H1 (cell line): Measurements from ENCODE around the gene TXNRD3. TPM values are rescaled to one million over a fixed set of nuclear protein-coding genes. Genes with fewer than 3 reads are reported as not detected.

Experiments used
- CTCF ChIA-PET: fragments of 300-600 bp; sonication (Branson Sonifier 250); formaldehyde crosslinking; loops from one replicate; lab custom pipeline; 2021; ENCODE audit not compliant: partially characterized antibody; lab: Charles Lee
- POLR2A ChIA-PET: fragments of 300-600 bp; sonication (Branson Sonifier 250); formaldehyde crosslinking; loops from one replicate; lab custom pipeline; 2021; ENCODE audit warnings: inconsistent platforms; ENCODE audit not compliant: partially characterized antibody; lab: Charles Lee
- DNase-seq, 2 experiments: peaks; one replicate each; pipeline versions ENCODE4 v3.0.0 to v3.0.0-alpha.2; 2010 to 2022; ENCODE audit warnings: low spot score in 2 of 2, low read depth in 1 of 2, mixed read lengths in 1 of 2
- FAIRE-seq: peaks from 2 replicates; lab custom pipeline; 2011; peaks lifted over from hg19 to GRCh38; lab: Jason Lieb, UNC
- H2AFZ ChIP-seq: 2 replicates; pipeline ENCODE4 v1.8.1; 2012; ENCODE audit warnings: low read length, inconsistent platforms
- H2AK5ac ChIP-seq: 2 replicates; pipeline ENCODE4 v1.6.1; 2013; ENCODE audit warnings: low read depth, low read length
- H2BK120ac ChIP-seq: replicated peaks from 2 replicates; pipeline ENCODE3; 2013; ENCODE audit warnings: low read depth, low read length, inconsistent platforms
- H2BK12ac ChIP-seq: 2 replicates; pipeline ENCODE4 v1.6.1; 2013; ENCODE audit warnings: low read depth, low read length
- H2BK15ac ChIP-seq: 2 replicates; pipeline ENCODE4 v1.6.1; 2013; ENCODE audit warnings: low read length
- H2BK20ac ChIP-seq: 2 replicates; pipeline ENCODE4 v1.6.1; 2013; ENCODE audit warnings: low read length
- H2BK5ac ChIP-seq: 2 replicates; pipeline ENCODE4 v1.6.1; 2013; ENCODE audit warnings: low read depth, low read length
- H3K14ac ChIP-seq: 2 replicates; pipeline ENCODE4 v1.6.1; 2013; ENCODE audit warnings: inconsistent platforms; ENCODE audit not compliant: insufficient read length
- H3K18ac ChIP-seq: 2 replicates; pipeline ENCODE4 v1.6.1; 2013; ENCODE audit warnings: low read length; ENCODE audit errors: extremely low read depth
- H3K23ac ChIP-seq: 2 replicates; pipeline ENCODE4 v1.6.1; 2013; ENCODE audit warnings: inconsistent platforms; ENCODE audit not compliant: insufficient read length
- H3K23me2 ChIP-seq: 2 replicates; pipeline ENCODE4 v1.6.1; 2013; ENCODE audit warnings: low read depth, low read length
- H3K27ac ChIP-seq: 2 replicates; pipeline ENCODE4 v1.6.1; 2011; ENCODE audit warnings: low read depth, low read length, inconsistent platforms
- H3K27me3 ChIP-seq, 4 experiments: replicated peaks in 1 of 4; 1 replicate in 1 of 4; 2 replicates in 3 of 4; pipeline versions ENCODE4 v1.6.1 to v1.8.1; 2011 to 2013; ENCODE audit warnings: low read length in 3 of 4, mild to moderate bottlenecking in 3 of 4, inconsistent platforms in 2 of 4, mixed read lengths in 2 of 4, moderate library complexity in 1 of 4; ENCODE audit not compliant: control insufficient read depth in 3 of 4, insufficient read depth in 3 of 4; ENCODE audit errors: extremely low read depth in 1 of 4
- H3K36me3 ChIP-seq, 4 experiments: 2 replicates each; pipeline versions ENCODE4 v1.6.1 to v1.8.1; 2011 to 2013; ENCODE audit warnings: mild to moderate bottlenecking in 4 of 4, low read length in 3 of 4, moderate library complexity in 2 of 4, control low read depth in 1 of 4, inconsistent platforms in 1 of 4; ENCODE audit not compliant: insufficient read depth in 4 of 4, control insufficient read depth in 2 of 4
- H3K4ac ChIP-seq: replicated peaks from 2 replicates; pipeline ENCODE3; 2013; ENCODE audit warnings: low read length, low read depth, mixed read lengths, inconsistent platforms; ENCODE audit not compliant: insufficient read length
- H3K4me1 ChIP-seq, 4 experiments: replicated peaks in 1 of 4; 1 replicate in 1 of 4; 2 replicates in 3 of 4; pipeline versions ENCODE4 v1.6.1 to v1.8.1; 2011 to 2013; ENCODE audit warnings: low read length in 3 of 4, inconsistent platforms in 2 of 4, mixed read lengths in 1 of 4; ENCODE audit not compliant: insufficient read depth in 4 of 4, control insufficient read depth in 3 of 4
- H3K4me2 ChIP-seq, 2 experiments: 2 replicates each; pipeline versions ENCODE4 v1.6.1 to v1.8.1; 2011 to 2013; ENCODE audit warnings: low read depth in 2 of 2, low read length in 2 of 2, control low read depth in 1 of 2, inconsistent platforms in 1 of 2, mild to moderate bottlenecking in 1 of 2; ENCODE audit not compliant: insufficient read depth in 1 of 2
- H3K4me3 ChIP-seq, 4 experiments: fragments of 200-600, 300-600 bp in 1 of 4; sonication (generic), shearing (Covaris generic), sonication (Bioruptor Twin) in 1 of 4; 2 replicates each; pipeline versions ENCODE4 v1.5.1 to v1.8.1; 2011 to 2016; ENCODE audit warnings: low read length in 4 of 4, low read depth in 3 of 4, control low read depth in 2 of 4, inconsistent platforms in 2 of 4, mild to moderate bottlenecking in 2 of 4, mixed read lengths in 1 of 4, moderate library complexity in 1 of 4; ENCODE audit not compliant: insufficient read depth in 2 of 4; ENCODE audit errors: extremely low read depth in 1 of 4
- H3K56ac ChIP-seq: replicated peaks from 2 replicates; pipeline ENCODE3; 2013; ENCODE audit warnings: low read depth, mild to moderate bottlenecking, mixed read lengths, low read length, inconsistent platforms; ENCODE audit not compliant: insufficient read length
- H3K79me1 ChIP-seq: 2 replicates; pipeline ENCODE4 v1.6.1; 2013; ENCODE audit warnings: low read depth, low read length, control low read depth
- H3K79me2 ChIP-seq, 2 experiments: 2 replicates each; pipeline versions ENCODE4 v1.6.1 to v1.8.1; 2012 to 2013; ENCODE audit warnings: low read length in 2 of 2, mild to moderate bottlenecking in 2 of 2, inconsistent platforms in 1 of 2; ENCODE audit not compliant: insufficient read depth in 2 of 2, control insufficient read depth in 1 of 2
- H3K9ac ChIP-seq, 4 experiments: replicated peaks in 1 of 4; 1 replicate in 1 of 4; 2 replicates in 3 of 4; pipeline versions ENCODE4 v1.6.1 to v1.8.1; 2011 to 2013; ENCODE audit warnings: low read depth in 3 of 4, low read length in 3 of 4, control low read depth in 2 of 4, mild to moderate bottlenecking in 2 of 4, moderate library complexity in 2 of 4, inconsistent platforms in 1 of 4; ENCODE audit errors: extremely low read depth in 1 of 4
- H3K9me3 ChIP-seq, 2 experiments: 2 replicates each; pipeline versions ENCODE4 v1.6.1 to v1.8.1; 2012 to 2013; ENCODE audit warnings: mild to moderate bottlenecking in 2 of 2, moderate library complexity in 2 of 2, control low read depth in 1 of 2, inconsistent platforms in 1 of 2, low read depth in 1 of 2, low read length in 1 of 2, mixed read lengths in 1 of 2; ENCODE audit not compliant: insufficient read depth in 2 of 2
- H4K20me1 ChIP-seq, 2 experiments: replicated peaks in 1 of 2; 2 replicates each; pipeline versions ENCODE3 to v1.8.1; 2011 to 2013; ENCODE audit warnings: inconsistent platforms in 2 of 2, low read length in 2 of 2, mild to moderate bottlenecking in 1 of 2; ENCODE audit not compliant: insufficient read depth in 2 of 2, control insufficient read depth in 1 of 2
- H4K5ac ChIP-seq: 2 replicates; pipeline ENCODE4 v1.6.1; 2013; ENCODE audit warnings: low read length, low read depth, mixed read lengths, inconsistent platforms; ENCODE audit not compliant: insufficient read length
- H4K8ac ChIP-seq: 2 replicates; pipeline ENCODE4 v1.8.0; 2013; ENCODE audit warnings: mild to moderate bottlenecking, moderate library complexity, low read length, inconsistent platforms; ENCODE audit not compliant: insufficient read depth; ENCODE audit errors: extremely low read depth
- H4K91ac ChIP-seq: replicated peaks from 2 replicates; pipeline ENCODE3; 2013; ENCODE audit warnings: low read length, mixed read lengths, inconsistent platforms; ENCODE audit not compliant: insufficient read length
- CEBPB ChIP-seq: IDR thresholded peaks from 2 replicates; pipeline ENCODE4 v1.6.1; 2012; ENCODE audit warnings: low read depth, low read length
- CHD1 ChIP-seq: IDR thresholded peaks from 2 replicates; pipeline ENCODE4 v1.6.1; 2012; ENCODE audit warnings: low read depth, low read length, improper control_type of control experiment
- E2F6 ChIP-seq: IDR thresholded peaks from 2 replicates; pipeline ENCODE4 v1.6.1; 2012; ENCODE audit warnings: inconsistent platforms
- HDAC2 ChIP-seq, 2 experiments: fragments of 300-600 bp in 1 of 2; sonication (generic) in 1 of 2; IDR thresholded peaks; 2 replicates each; pipeline ENCODE4 v1.6.1; 2011 to 2012; ENCODE audit warnings: low read depth in 2 of 2, low read length in 2 of 2, mild to moderate bottlenecking in 2 of 2, moderate library complexity in 2 of 2, borderline replicate concordance in 1 of 2, inconsistent platforms in 1 of 2
- HDAC6 ChIP-seq: IDR thresholded peaks from one replicate; pipeline ENCODE4 v1.7.1; 2012; ENCODE audit warnings: low read depth, mild to moderate bottlenecking, inconsistent platforms, low read length, moderate library complexity
- MAX ChIP-seq: IDR thresholded peaks from 2 replicates; pipeline ENCODE4 v1.6.1; 2012; ENCODE audit warnings: inconsistent platforms
- NRF1 ChIP-seq: IDR thresholded peaks from 2 replicates; pipeline ENCODE4 v1.6.1; 2011; ENCODE audit warnings: mild to moderate bottlenecking, low read depth, low read length, improper control_type of control experiment
- SAP30 ChIP-seq: fragments of 300-600 bp; sonication (generic); IDR thresholded peaks from 2 replicates; pipeline ENCODE4 v1.7.1; 2012; ENCODE audit warnings: low read length, moderate library complexity, mild to moderate bottlenecking, inconsistent platforms; ENCODE audit not compliant: insufficient read depth, insufficient replicate concordance
- SRF ChIP-seq: IDR thresholded peaks from 2 replicates; pipeline ENCODE4 v1.6.1; 2011; ENCODE audit warnings: mild to moderate bottlenecking, low read depth, low read length, moderate library complexity
- WGBS, 2 experiments: shearing (Covaris generic) in 1 of 2; methylation state at CpG; one replicate each; pipeline versions ENCODE4 v1.1.6 to v1.1.7; 2013 to 2015; ENCODE audit warnings: low lambda C conversion rate in 2 of 2, mixed read lengths in 2 of 2, inconsistent platforms in 1 of 2, low coverage in 1 of 2, missing lambda C conversion rate in 1 of 2; ENCODE audit not compliant: insufficient replicate concordance in 2 of 2, insufficient coverage in 1 of 2, insufficient read length in 1 of 2; ENCODE audit errors: extremely low coverage in 1 of 2, missing lambda C conversion rate in 1 of 2; 5-methylcytosine and 5-hydroxymethylcytosine counted together
- polyA plus RNA-seq, 7 experiments: library from polyadenylated mRNA; depleted of rRNA in 3 of 7; stranded (reverse) in 5 of 7; unstranded in 2 of 7; fragments of >200 nt in 5 of 7; fragments of 200-250 nt in 2 of 7; gene quantifications; 1 replicate in 5 of 7; 2 replicates in 1 of 7; 4 replicates in 1 of 7; pipeline versions ENCODE4 v1.2.1 to v1.2.3, GENCODE V29; 2011 to 2013; ENCODE audit warnings: missing spikeins in 2 of 7, mixed read lengths in 2 of 7
- total RNA-seq: library from RNA; stranded (reverse); fragmentation: NEBNext Ultra II Directional; extraction: Animal tissue kit (Norgen Biotek cat#: 25700); gene quantifications from 2 replicates; pipeline ENCODE4 v1.2.1, GENCODE V29; 2021
- TF ChIP-seq, protein P1 (sequence below): IDR thresholded peaks from 2 replicates; pipeline ENCODE4 v1.6.1; 2012; ENCODE audit warnings: low read length, inconsistent platforms

The TXNRD3 gene
- total and polyA plus RNA-seq, 2 of the 8 experiments (the other 6 are each of a cell fraction or from before 2014, with no cell fraction given), result 3.4 to 4.3 TPM

DNA sequence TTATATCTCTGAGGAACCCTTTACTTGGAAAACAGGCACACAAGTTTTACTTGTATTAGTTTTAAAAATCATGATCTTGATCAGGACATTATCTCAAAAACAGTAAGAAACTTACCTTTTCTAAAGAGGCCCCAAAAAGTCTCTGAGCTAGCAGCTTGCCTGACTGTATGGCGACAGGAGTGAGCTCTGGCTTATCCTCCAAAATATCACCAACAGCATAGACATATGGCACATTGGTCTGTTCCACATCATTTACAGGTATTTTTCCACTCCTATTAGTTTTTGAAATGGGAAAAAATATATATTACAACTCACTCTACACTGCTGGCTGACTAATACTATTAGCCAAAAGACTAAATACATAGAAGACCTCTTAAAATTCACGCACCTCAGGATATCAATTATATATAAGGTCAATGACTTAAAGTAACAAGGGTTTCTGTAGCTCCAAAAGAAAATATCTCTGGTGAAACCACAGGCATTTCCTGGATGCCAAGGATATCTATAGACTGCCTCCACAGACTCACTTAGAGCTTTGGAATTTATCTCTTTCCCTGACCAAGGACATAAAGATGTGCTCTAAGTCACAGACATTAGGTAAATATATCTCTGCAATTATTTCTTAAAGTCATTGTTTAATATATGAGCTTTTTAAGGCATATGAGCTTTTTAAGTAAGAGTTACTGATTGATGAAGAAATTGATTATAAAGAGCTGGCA, 33.1 kb downstream of the TXNRD3 start:
- CTCF ChIA-PET, result interaction anchor here (0.6 to 1.6 kb wide), 4 partner anchors 9 to 47 kb away, joined by 3 to 4 read pairs (median 4); partner anchors contain the start of gene TXNRD3
- 92% methylated on average over 2 of the region's 2 CpGs; no CpG with 5 or more reads in 1 of the 2 experiments for WGBS, 2 experiments
- TF ChIP-seq HDAC2 (IDR thresholded peaks at IDR 0.05; ENCODE audit: borderline replicate concordance in 1 of 2, low read depth in 2 of 2, low read length in 2 of 2), result no peak
- TF ChIP-seq MAX, result no peak
- TF ChIP-seq, protein P1, sequence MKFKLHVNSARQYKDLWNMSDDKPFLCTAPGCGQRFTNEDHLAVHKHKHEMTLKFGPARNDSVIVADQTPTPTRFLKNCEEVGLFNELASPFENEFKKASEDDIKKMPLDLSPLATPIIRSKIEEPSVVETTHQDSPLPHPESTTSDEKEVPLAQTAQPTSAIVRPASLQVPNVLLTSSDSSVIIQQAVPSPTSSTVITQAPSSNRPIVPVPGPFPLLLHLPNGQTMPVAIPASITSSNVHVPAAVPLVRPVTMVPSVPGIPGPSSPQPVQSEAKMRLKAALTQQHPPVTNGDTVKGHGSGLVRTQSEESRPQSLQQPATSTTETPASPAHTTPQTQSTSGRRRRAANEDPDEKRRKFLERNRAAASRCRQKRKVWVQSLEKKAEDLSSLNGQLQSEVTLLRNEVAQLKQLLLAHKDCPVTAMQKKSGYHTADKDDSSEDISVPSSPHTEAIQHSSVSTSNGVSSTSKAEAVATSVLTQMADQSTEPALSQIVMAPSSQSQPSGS, result no peak
- no peak for TF ChIP-seq HDAC6
- no peak for TF ChIP-seq NRF1
- TF ChIP-seq SAP30, result no peak
- no peak for TF ChIP-seq CHD1
- TF ChIP-seq SRF, result no peak
- TF ChIP-seq CEBPB, result no peak
- TF ChIP-seq E2F6, result no peak

More for the DNA sequence above, 33.1 kb downstream of the TXNRD3 start:
- H3K79me1 ChIP-seq, result no peaks in the 10 kb centered on the region
- no peak overlapping the region for H2BK12ac ChIP-seq
- H2BK5ac ChIP-seq, result no peak overlapping the region
- no peaks in the 10 kb centered on the region for H3K9me3 ChIP-seq
- no peaks in the 10 kb centered on the region for H3K79me2 ChIP-seq
- H3K56ac ChIP-seq, result no peak overlapping the region
- no peak overlapping the region for H3K18ac ChIP-seq
- no peak overlapping the region for H3K23ac ChIP-seq
- FAIRE-seq (no peak), DNase-seq (no peak)
- no peak overlapping the region for H2BK15ac ChIP-seq
- H2BK20ac ChIP-seq, result no peak overlapping the region
- H3K23me2 ChIP-seq, result no peaks in the 10 kb centered on the region
- no peak overlapping the region for H4K5ac ChIP-seq
- no peaks in the 10 kb centered on the region for H3K36me3 ChIP-seq
- H2BK120ac ChIP-seq, result no peak overlapping the region
- H3K4me3 ChIP-seq, result no peak overlapping the region
- H3K4me1 ChIP-seq, result no peaks in the 10 kb centered on the region
- H3K14ac ChIP-seq, result no peak overlapping the region
- no peak overlapping the region for H3K27ac ChIP-seq
- H4K20me1 ChIP-seq, result no peaks in the 10 kb centered on the region
- peaks cover 0 to 1% (median 0%) of the 10 kb centered on the region in 4 experiments; a peak in 1 of 7 replicates for H3K27me3 ChIP-seq
- no peak overlapping the region for H3K4ac ChIP-seq
- no peak overlapping the region for H4K91ac ChIP-seq
- no peak overlapping the region for H3K4me2 ChIP-seq
- no peak overlapping the region for H2AK5ac ChIP-seq
- no peak overlapping the region for H4K8ac ChIP-seq
- POLR2A ChIA-PET, result no interaction called here
- no peak overlapping the region for H2AFZ ChIP-seq
- H3K9ac ChIP-seq, result no peak overlapping the region
